ENCODE data around the gene MREG.
"Not testable (repeated sequence)": the region's sequence is repeated elsewhere in the genome, so short reads cannot be mapped to it uniquely, and the experiment has no call there.

The MREG gene

GRCh38 chr2:216018709-216019108 lies 5.4 kb upstream of the MREG start:
- no peak for DNase-seq

- peak; percentile 54 for DNase-seq
Observed at GRCh38 chr2:216017365-216017764, 4.0 kb upstream of the MREG start.

GRCh38 chr2:216016581-216016980 lies 3.2 kb upstream of the MREG start:
- DNase-seq: no peak

GRCh38 chr2:216015722-216016464 lies 2.5 kb upstream of the MREG start:
- peak; percentile 69 for DNase-seq

GRCh38 chr2:216014986-216015385 lies 1.6 kb upstream of the MREG start:
- no peak for DNase-seq

GRCh38 chr2:216014006-216014405 lies 655 bp upstream of the MREG start:
- DNase-seq: no peak

- no peak for DNase-seq
Observed at GRCh38 chr2:216012830-216013079, 596 bp downstream of the MREG start.

GRCh38 chr2:216012133-216012829 lies 1.1 kb downstream of the MREG start:
- no peak for DNase-seq

GRCh38 chr2:216009215-216009614 lies 4.1 kb downstream of the MREG start:
- not testable (repeated sequence) for DNase-seq

GRCh38 chr2:216008387-216008786 lies 5.0 kb downstream of the MREG start:
- no peak for DNase-seq

GRCh38 chr2:216006164-216006663 lies 7.1 kb downstream of the MREG start:
- peak; percentile 73 for DNase-seq

GRCh38 chr2:216004697-216005283 lies 8.6 kb downstream of the MREG start:
- DNase-seq: peak; percentile 44

GRCh38 chr2:216003876-216004696 lies 9.3 kb downstream of the MREG start:
- DNase-seq: no peak

- no peak for DNase-seq
Observed at GRCh38 chr2:216002693-216003092, 10.7 kb downstream of the MREG start.

GRCh38 chr2:216002101-216002678 lies 11.2 kb downstream of the MREG start:
- DNase-seq: no peak

GRCh38 chr2:216001216-216002100 lies 11.9 kb downstream of the MREG start:
- DNase-seq: no peak

GRCh38 chr2:215998636-215999035 lies 14.7 kb downstream of the MREG start:
- DNase-seq: no peak

- DNase-seq: no peak
Observed at GRCh38 chr2:215997219-215997618, 16.1 kb downstream of the MREG start.

- DNase-seq: no peak
Observed at GRCh38 chr2:215994911-215995310, 18.4 kb downstream of the MREG start.

GRCh38 chr2:215988556-215989207 lies 24.7 kb downstream of the MREG start:
- not testable (repeated sequence) for DNase-seq

- DNase-seq: no peak
Observed at GRCh38 chr2:215985257-215985656, 28.1 kb downstream of the MREG start.
